Omental fat pad (tissue), 4 donors: ENCODE measurements around the gene ARHGAP10. TPM values are rescaled to one million over a fixed set of nuclear protein-coding genes. Genes with fewer than 3 reads are reported as not detected.

Source experiments
- ATAC-seq: fragments of 150-250 bp; one replicate; pipeline ENCODE4 v1.9.1; 2016; ENCODE audit warnings: mild to moderate bottlenecking, moderate library complexity; ENCODE audit not compliant: low FRiP score
- DNase-seq: peaks from one replicate; pipeline ENCODE4 v3.0.0-alpha.2; 2019; ENCODE audit warnings: low spot score
- total RNA-seq, 4 donors: library from RNA; depleted of rRNA; stranded (reverse); fragments of >200 nt; gene quantifications; one replicate each; pipeline ENCODE4 v1.1.0, GENCODE V29; 2016
- TF ChIP-seq, protein P1 (sequence below), 3 donors: fragments of 450-650 bp; IDR thresholded peaks; one replicate each; pipeline ENCODE4 v1.5.1; 2016 to 2017; ENCODE audit warnings: antibody characterized with exemption in 3 of 3, mild to moderate bottlenecking in 3 of 3, moderate library complexity in 2 of 3

The ARHGAP10 gene
- total RNA-seq, 4 donors from 2014 or later: 48.7 to 96.2 (median 57.0) TPM

DNA sequence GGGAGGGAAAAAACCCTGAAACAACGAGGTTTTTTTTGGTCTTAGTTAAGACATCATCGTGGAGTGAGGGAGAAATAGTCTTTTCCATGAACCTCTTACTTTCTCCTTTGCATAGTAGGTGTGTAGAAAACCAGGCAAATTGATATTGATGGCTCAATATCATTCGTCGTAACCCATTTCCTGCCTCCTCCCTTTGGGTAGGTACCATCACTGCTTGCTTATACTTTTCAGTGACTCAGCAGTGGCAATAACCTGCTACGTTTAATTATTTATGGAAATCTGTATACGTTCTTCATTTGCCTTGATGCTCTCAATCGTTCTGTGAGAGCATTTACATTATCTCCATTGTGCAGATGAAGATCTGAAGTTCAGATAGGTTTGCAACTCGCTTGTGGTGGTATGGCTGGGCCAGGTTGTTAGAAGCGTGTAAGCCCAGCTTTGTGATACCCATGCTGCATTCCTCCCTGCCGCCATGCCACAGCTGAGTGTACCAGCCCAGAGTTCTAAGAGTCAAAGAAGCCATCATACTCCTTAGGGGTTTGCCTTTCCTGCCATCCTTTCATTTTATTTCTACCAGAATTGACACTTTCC is 212.9 kb downstream of the ARHGAP10 start:
- ATAC-seq: no peak
- no peak for DNase-seq
- TF ChIP-seq, protein P1, sequence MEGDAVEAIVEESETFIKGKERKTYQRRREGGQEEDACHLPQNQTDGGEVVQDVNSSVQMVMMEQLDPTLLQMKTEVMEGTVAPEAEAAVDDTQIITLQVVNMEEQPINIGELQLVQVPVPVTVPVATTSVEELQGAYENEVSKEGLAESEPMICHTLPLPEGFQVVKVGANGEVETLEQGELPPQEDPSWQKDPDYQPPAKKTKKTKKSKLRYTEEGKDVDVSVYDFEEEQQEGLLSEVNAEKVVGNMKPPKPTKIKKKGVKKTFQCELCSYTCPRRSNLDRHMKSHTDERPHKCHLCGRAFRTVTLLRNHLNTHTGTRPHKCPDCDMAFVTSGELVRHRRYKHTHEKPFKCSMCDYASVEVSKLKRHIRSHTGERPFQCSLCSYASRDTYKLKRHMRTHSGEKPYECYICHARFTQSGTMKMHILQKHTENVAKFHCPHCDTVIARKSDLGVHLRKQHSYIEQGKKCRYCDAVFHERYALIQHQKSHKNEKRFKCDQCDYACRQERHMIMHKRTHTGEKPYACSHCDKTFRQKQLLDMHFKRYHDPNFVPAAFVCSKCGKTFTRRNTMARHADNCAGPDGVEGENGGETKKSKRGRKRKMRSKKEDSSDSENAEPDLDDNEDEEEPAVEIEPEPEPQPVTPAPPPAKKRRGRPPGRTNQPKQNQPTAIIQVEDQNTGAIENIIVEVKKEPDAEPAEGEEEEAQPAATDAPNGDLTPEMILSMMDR (IDR thresholded peaks at IDR 0.05): no peak

DNA sequence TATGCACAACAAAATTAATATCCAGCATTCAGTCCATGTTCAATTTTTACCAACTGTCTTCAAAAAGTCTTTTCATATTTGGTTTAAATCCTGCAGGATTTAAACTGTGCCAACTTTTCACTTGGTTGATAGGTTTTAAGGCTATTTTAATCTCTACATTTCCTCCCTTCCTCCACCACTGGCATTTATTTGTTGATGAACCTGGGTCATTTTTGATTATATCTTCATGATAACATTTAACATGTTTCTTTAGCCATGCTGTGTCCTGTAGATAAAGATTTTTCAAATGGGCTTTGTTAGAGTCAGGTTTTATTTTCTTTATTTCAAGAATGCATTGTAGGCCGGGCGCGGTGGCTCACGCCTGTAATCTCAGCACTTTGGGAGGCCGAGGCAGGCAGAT is 216.4 kb downstream of the ARHGAP10 start:
- no peak for ATAC-seq
- TF ChIP-seq, protein P1 (IDR thresholded peaks at IDR 0.05): no peak
- no peak for DNase-seq

DNA sequence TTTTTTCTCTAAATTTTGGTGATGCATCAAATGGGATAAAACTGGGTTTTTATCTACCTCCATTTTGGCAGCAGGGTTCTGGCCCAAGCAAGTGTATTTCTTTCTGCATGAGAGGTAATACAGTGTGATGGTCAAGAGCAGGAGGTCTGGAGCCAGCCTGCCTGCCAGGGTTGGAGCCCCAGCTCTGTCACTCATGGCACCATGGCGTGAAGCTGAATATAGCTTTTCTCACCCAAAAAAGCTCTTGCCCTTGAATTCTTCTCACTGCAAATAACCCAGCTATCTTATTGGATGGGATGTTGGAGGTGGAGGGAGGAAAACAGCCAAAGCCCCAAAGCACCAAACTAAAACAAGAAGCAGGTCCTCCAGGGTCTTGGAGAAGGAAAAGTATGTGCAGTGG is 218.4 kb downstream of the ARHGAP10 start:
- ATAC-seq: no peak
- TF ChIP-seq, protein P1 (IDR thresholded peaks at IDR 0.05): no peak
- DNase-seq: no peak

- ATAC-seq: no peak
- TF ChIP-seq, protein P1 (IDR thresholded peaks at IDR 0.05): no peak
These were observed 219.0 kb downstream of the ARHGAP10 start for GRCh38 chr4:147950841-147951240.

GRCh38 chr4:147954850-147955249 is 223.0 kb downstream of the ARHGAP10 start:
- no peak for DNase-seq
- no peak for ATAC-seq
- TF ChIP-seq, protein P1 (IDR thresholded peaks at IDR 0.05): no peak

More at GRCh38 chr4:147950841-147951240, 219.0 kb downstream of the ARHGAP10 start:
- DNase-seq: no peak

DNA sequence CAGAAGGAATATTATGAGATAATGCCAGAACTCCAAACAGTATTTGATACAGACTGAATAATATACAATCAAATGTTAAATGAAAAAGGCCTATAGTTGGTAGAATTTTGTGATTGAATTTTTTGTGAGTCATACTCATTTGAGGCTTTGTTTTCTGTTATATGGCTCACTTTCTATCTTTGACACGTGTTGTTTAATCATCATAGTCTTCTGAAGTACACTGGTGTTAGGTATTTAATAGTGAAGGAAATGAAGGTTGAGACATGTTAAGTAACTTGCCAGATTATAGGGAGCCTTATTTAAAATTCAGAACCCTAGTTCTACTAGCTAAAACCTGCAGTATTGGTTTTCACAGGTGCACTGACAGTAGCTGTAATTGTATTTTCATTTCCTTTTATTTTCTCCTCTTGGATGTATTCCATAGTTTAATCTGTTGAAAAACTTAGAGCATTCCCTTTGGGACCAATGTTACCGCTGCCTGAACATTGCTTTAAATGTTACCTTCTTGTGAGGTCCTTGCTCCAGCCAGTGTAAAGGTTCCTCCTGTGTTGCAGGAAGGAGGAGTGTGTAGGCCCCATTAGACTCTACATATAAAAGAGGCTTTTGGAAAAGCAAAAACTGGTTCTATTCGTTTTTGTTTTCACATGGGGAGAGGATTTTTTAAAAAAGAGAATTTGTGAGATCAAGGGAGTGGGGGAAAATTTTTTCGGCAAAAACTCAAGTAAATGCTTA is 224.1 kb downstream of the ARHGAP10 start:
- ATAC-seq (no peak), DNase-seq (no peak)
- TF ChIP-seq, protein P1 (IDR thresholded peaks at IDR 0.05): no peak

- no peak for ATAC-seq
- no peak for DNase-seq
These were observed 225.6 kb downstream of the ARHGAP10 start for GRCh38 chr4:147957446-147957845.

More at GRCh38 chr4:147957446-147957845, 225.6 kb downstream of the ARHGAP10 start:
- TF ChIP-seq, protein P1 (IDR thresholded peaks at IDR 0.05): no peak
